Gastrocnemius medialis (tissue), 4 donors: Measurements from ENCODE around the gene GPR146. TPM values are rescaled to one million over a fixed set of nuclear protein-coding genes. Genes with fewer than 3 reads are reported as not detected.
A peak's percentile ranks its signal among the peaks of the same experiment; 100 is the strongest.

Experiments
- ATAC-seq, 2 donors: fragments of 150-250 bp; one replicate each; pipeline ENCODE4 v1.9.1; 2016
- DNase-seq, 2 donors: peaks; one replicate each; pipeline ENCODE4 v3.0.0-alpha.2; 2019
- H3K27ac ChIP-seq, 4 donors: fragments of 200-600 bp; sonication (generic); 1 replicate in 1 of 4; 2 replicates in 3 of 4; pipeline ENCODE4 v1.5.1; 2016 to 2018; ENCODE audit warnings: mild to moderate bottlenecking in 2 of 4, moderate library complexity in 1 of 4
- H3K27me3 ChIP-seq, 3 donors: fragments of 200-600 bp; sonication (generic) in 2 of 3; 1 replicate in 1 of 3; 2 replicates in 2 of 3; pipeline versions ENCODE4 v1.5.1 to v1.6.0; 2016 to 2019; ENCODE audit warnings: mild to moderate bottlenecking in 1 of 3, moderate library complexity in 1 of 3
- H3K36me3 ChIP-seq, 2 donors: fragments of 200-600 bp; sonication (generic) in 1 of 2; one replicate each; pipeline ENCODE4 v1.5.1; 2017 to 2018
- H3K4me1 ChIP-seq, 2 donors: fragments of 200-600 bp; sonication (generic) in 1 of 2; one replicate each; pipeline ENCODE4 v1.5.1; 2016 to 2017; ENCODE audit warnings: mild to moderate bottlenecking in 2 of 2
- H3K4me3 ChIP-seq, 4 donors: fragments of 200-600 bp; sonication (generic) in 3 of 4; 1 replicate in 1 of 4; 2 replicates in 3 of 4; pipeline ENCODE4 v1.5.1; 2016 to 2019; ENCODE audit warnings: mild to moderate bottlenecking in 2 of 4
- H3K9me3 ChIP-seq, 3 donors: fragments of 200-600 bp; sonication (generic) in 2 of 3; 1 replicate in 1 of 3; 2 replicates in 2 of 3; pipeline ENCODE4 v1.5.1; 2016 to 2019
- CTCF ChIP-seq, 5 experiments: fragments of 450-650 bp in 3 of 5; fragments of 200-600 bp in 2 of 5; sonication (generic) in 2 of 5; IDR thresholded peaks in 4 of 5; conservative IDR thresholded peaks in 1 of 5; 1 replicate in 4 of 5; 2 replicates in 1 of 5; pipeline ENCODE4 v1.5.1; 2016 to 2019; ENCODE audit warnings: antibody characterized with exemption in 5 of 5, mild to moderate bottlenecking in 3 of 5, moderate library complexity in 3 of 5
- POLR2A ChIP-seq, 2 donors: fragments of 450-650 bp; IDR thresholded peaks; one replicate each; pipeline ENCODE4 v1.6.1; 2017; ENCODE audit warnings: antibody characterized with exemption in 2 of 2, mild to moderate bottlenecking in 2 of 2, moderate library complexity in 2 of 2
- in situ Hi-C, 4 donors: fragments of 200-750 bp; cut with MboI; loops; one replicate each; pipeline versions ENCODE4 v1.15.0 to v1.8.0; 2017; ENCODE audit warnings: low sequenced_read_pairs in 4 of 4
- intact Hi-C: fragments of 100-400 bp; cut with DNase I; formaldehyde crosslinking; loops from one replicate; pipeline ENCODE4 v1.15.1; 2023; ENCODE audit warnings: low total_unique reads
- total RNA-seq, 4 donors: library from RNA; depleted of rRNA; stranded (reverse); fragments of >200 nt; gene quantifications; one replicate each; pipeline versions ENCODE4 v1.1.0 to v1.2.3, GENCODE V29; 2016

GPR146 gene
- total RNA-seq, 4 donors from 2014 or later: 23.3 to 43.8 (median 29.5) TPM

GRCh38 chr7:1087952-1088920, 43.9 kb downstream of the GPR146 start, which contains the start of gene GPER1:
TSS of gene GPER1 (plus strand) at chr7:1088113. CDS start at chr7:1091729, 3,616 bp downstream.
- peak within 1 kb of the TSS; percentile 39 to 57 (median 44) for H3K27ac ChIP-seq
- in situ Hi-C loops (loop anchor here in 3 of 4 donors (5.0 to 10.0 kb wide), 3 partner anchors 84 to 97 kb away; no protein-coding TSS in a partner anchor), intact Hi-C loops (loop anchor here (1.0 kb wide), 2 partner anchors 35 to 88 kb away; no protein-coding TSS in a partner anchor)
- peak within 1 kb of the TSS; percentile 36 to 53 (median 48) for H3K4me3 ChIP-seq
- H3K27me3 ChIP-seq: no peaks in the 10 kb centered on the region
- DNase-seq (no peak), ATAC-seq (peak in 1 of 2 donors; percentile 18)
- no peaks in the 10 kb centered on the region for H3K9me3 ChIP-seq
- H3K36me3 ChIP-seq: no peaks in the 10 kb centered on the region
- peaks cover 7 to 17% of the 10 kb centered on the region in 2 donors for H3K4me1 ChIP-seq
- TF ChIP-seq CTCF (IDR thresholded peaks at IDR 0.05 in 4 of 5, conservative IDR thresholded peaks at IDR 0.05 in 1 of 5): no peak
- no peak for TF ChIP-seq POLR2A (IDR thresholded peaks at IDR 0.05)

- no peak overlapping the region for H3K4me3 ChIP-seq
- intact Hi-C loops (no loop called here), in situ Hi-C loops (no loop called here)
- H3K4me1 ChIP-seq: peaks cover 7 to 17% of the 10 kb centered on the region in 2 donors
- H3K36me3 ChIP-seq: no peaks in the 10 kb centered on the region
- ATAC-seq (no peak), DNase-seq (no peak)
- TF ChIP-seq CTCF (IDR thresholded peaks at IDR 0.05 in 4 of 5, conservative IDR thresholded peaks at IDR 0.05 in 1 of 5): no peak
- TF ChIP-seq POLR2A (IDR thresholded peaks at IDR 0.05): no peak
- H3K9me3 ChIP-seq: no peaks in the 10 kb centered on the region
- H3K27ac ChIP-seq: no peak overlapping the region
- no peaks in the 10 kb centered on the region for H3K27me3 ChIP-seq
These were observed 45.9 kb downstream of the GPR146 start for GRCh38 chr7:1090236-1090635.

GRCh38 chr7:1090686-1091643, 46.6 kb downstream of the GPR146 start:
- intact Hi-C loops: no loop called here
- Histone ChIP-seq H3K36me3 (no peaks in the 10 kb centered on the region), H3K4me3 (no peak overlapping the region), H3K9me3 (no peaks in the 10 kb centered on the region), H3K27me3 (no peaks in the 10 kb centered on the region), H3K27ac (no peak overlapping the region), H3K4me1 (peaks cover 7 to 21% of the 10 kb centered on the region in 2 donors)
- in situ Hi-C loops: no loop called here
- ATAC-seq (no peak), DNase-seq (no peak)
- TF ChIP-seq CTCF (IDR thresholded peaks at IDR 0.05 in 4 of 5, conservative IDR thresholded peaks at IDR 0.05 in 1 of 5) (no peak), POLR2A (IDR thresholded peaks at IDR 0.05) (no peak)

GRCh38 chr7:1091644-1092027, 47.3 kb downstream of the GPR146 start:
- Histone ChIP-seq H3K36me3 (no peaks in the 10 kb centered on the region), H3K9me3 (no peaks in the 10 kb centered on the region), H3K4me1 (peaks cover 9 to 20% of the 10 kb centered on the region in 2 donors), H3K27me3 (no peaks in the 10 kb centered on the region), H3K27ac (no peak overlapping the region), H3K4me3 (no peak overlapping the region)
- no peak for TF ChIP-seq CTCF (IDR thresholded peaks at IDR 0.05 in 4 of 5, conservative IDR thresholded peaks at IDR 0.05 in 1 of 5)
- no peak for TF ChIP-seq POLR2A (IDR thresholded peaks at IDR 0.05)
- in situ Hi-C loops (no loop called here), intact Hi-C loops (no loop called here)
- no peak for DNase-seq
- ATAC-seq: no peak
